ENCODE measurements around the gene CCL11. TPM values are rescaled to one million over a fixed set of nuclear protein-coding genes. Genes with fewer than 3 reads are reported as not detected.

CCL11 gene
- total RNA-seq, 2 donors from 2014 or later = 1.7 to 5.4 TPM

- ATAC-seq (peak; percentile 62 to 74), DNase-seq (peak; percentile 84)
- intact Hi-C loops (cut with DNase I) = loop anchor here in 1 of 2 donors (5.0 kb wide), 1 partner anchor 53 kb away; no protein-coding TSS in a partner anchor
Observed at GRCh38 chr17:34254651-34255380, 30.7 kb upstream of the CCL11 start, which contains the start of gene CCL2. Gene CCL2 (plus strand): TSS chr17:34255285. CDS start chr17:34255350, 65 bp downstream.

DNA sequence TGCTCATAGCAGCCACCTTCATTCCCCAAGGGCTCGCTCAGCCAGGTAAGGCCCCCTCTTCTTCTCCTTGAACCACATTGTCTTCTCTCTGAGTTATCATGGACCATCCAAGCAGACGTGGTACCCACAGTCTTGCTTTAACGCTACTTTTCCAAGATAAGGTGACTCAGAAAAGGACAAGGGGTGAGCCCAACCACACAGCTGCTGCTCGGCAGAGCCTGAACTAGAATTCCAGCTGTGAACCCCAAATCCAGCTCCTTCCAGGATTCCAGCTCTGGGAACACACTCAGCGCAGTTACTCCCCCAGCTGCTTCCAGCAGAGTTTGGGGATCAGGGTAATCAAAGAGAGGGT is 30.2 kb upstream of the CCL11 start:
- intact Hi-C loops (cut with DNase I) = loop anchor here in 1 of 2 donors (5.0 kb wide), 1 partner anchor 53 kb away; no protein-coding TSS in a partner anchor
- DNase-seq = no peak
- peak in 1 of 2 donors; percentile 0 for ATAC-seq

GRCh38 chr17:34255841-34256240 is 29.7 kb upstream of the CCL11 start:
- ATAC-seq (no peak), DNase-seq (no peak)
- intact Hi-C loops (cut with DNase I) = loop anchor here in 1 of 2 donors (5.0 kb wide), 1 partner anchor 54 kb away; no protein-coding TSS in a partner anchor

DNA sequence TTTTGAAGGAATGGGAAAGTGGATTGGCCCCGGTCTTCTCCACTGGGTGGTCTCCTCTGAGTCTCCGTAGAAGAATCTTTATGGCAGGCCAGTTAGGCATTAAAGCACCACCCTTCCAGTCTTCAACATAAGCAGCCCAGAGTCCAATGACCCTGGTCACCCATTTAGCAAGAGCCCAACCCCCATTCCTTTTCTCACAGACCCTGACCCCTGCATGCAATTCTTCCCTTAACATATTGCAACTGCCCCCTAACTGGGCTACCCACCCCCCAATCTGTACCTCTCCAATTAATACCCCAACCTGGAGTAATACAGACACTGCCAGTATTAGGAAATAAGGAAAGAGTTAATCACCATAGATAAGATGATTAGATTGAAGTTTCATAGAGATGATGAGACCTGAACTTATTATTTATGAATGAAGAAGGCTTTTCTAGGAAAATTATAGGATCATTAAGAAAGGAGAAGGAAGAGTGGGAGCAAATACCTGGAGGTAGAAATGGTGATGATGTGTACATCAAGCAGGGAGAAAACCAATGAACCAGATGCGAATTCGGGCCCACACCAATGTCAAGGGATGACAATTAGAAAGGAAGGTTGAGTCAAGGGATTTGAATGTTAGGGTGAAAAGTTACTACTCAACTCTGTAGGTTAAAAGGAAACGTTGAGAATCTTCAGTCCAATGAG is 28.1 kb upstream of the CCL11 start:
- DNase-seq = no peak
- ATAC-seq = no peak
- intact Hi-C loops (cut with DNase I) = loop anchor here in 1 of 2 donors (5.0 kb wide), 1 partner anchor 55 kb away; no protein-coding TSS in a partner anchor

DNA sequence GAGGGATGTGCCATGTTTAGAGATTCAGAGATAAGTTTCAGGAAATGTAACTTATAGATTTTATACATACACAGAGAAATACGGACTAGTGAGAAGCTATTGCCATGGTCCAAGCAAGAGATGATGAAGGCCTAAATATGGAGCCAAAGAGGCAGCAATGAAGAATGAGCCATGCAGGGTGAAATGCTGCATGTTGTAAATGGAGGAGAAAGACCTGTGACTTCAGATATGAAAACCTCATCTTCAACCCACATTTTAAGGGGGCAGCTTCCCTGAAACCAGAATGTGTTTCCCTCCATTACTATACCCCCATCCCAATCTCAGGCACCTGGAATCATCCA is 27.6 kb upstream of the CCL11 start:
- intact Hi-C loops (cut with DNase I) = loop anchor here in 1 of 2 donors (5.0 kb wide), 1 partner anchor 56 kb away; no protein-coding TSS in a partner anchor
- no peak for ATAC-seq
- DNase-seq = no peak

DNA sequence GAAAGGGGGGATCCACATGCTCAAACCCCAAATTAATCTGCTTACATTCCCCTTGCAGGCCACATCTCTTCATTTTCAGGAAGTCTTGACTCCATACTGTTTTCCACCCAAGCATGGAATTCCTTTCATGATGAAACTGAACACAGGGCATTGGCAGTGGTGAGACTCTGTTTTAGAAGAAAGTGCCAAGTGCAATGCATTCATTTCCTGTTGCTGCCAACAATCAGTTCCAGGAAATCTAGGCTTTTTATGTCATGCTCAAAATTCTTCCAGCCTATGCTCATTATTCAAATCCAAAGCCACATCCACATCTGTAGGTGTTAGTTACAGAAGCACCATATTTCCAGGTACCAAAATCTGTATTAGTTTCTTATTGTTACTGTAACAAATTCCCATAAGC is 26.4 kb upstream of the CCL11 start:
- intact Hi-C loops (cut with DNase I) = loop anchor here in 1 of 2 donors (5.0 kb wide), 1 partner anchor 57 kb away; no protein-coding TSS in a partner anchor
- DNase-seq = no peak
- ATAC-seq = no peak

GRCh38 chr17:34260861-34261260 is 24.7 kb upstream of the CCL11 start:
- intact Hi-C loops (cut with DNase I) = no loop called here
- ATAC-seq (no peak), DNase-seq (no peak)

GRCh38 chr17:34261568-34262337 is 23.8 kb upstream of the CCL11 start:
- intact Hi-C loops (cut with DNase I) = no loop called here
- ATAC-seq = no peak
- no peak for DNase-seq

- intact Hi-C loops (cut with DNase I) = no loop called here
- DNase-seq = no peak
- ATAC-seq = no peak
Observed at GRCh38 chr17:34265711-34266110, 19.8 kb upstream of the CCL11 start.

GRCh38 chr17:34269969-34270368 is 15.6 kb upstream of the CCL11 start, which contains the start of gene CCL7:
Gene CCL7 (plus strand): TSS chr17:34270221. CDS start chr17:34270291, 70 bp downstream.
- intact Hi-C loops (cut with DNase I) = no loop called here
- ATAC-seq (peak in 1 of 2 donors; percentile 53), DNase-seq (no peak)

- ATAC-seq (no peak), DNase-seq (no peak)
- intact Hi-C loops (cut with DNase I) = no loop called here
Observed at GRCh38 chr17:34275881-34276280, 9.7 kb upstream of the CCL11 start.

DNA sequence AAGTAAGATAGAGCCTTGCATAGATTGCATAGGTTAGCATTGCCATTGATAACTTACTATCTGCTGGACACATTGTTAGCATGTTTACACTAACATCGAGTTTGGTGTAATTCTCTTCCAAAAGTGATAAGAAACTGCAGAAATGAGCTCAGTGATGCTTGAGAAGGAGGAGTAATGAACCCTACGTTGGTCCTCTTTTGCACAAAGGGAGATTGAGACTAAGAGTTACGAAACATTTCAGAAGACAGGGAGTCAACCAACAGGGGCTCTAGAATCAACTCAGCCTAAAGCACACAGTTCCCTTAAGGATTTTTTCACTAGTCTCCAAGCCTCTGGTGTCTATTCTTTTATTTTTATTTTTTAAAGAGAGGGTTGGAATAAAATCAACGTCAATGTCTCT is 8.7 kb upstream of the CCL11 start:
- DNase-seq (no peak), ATAC-seq (no peak)
- intact Hi-C loops (cut with DNase I) = no loop called here

DNA sequence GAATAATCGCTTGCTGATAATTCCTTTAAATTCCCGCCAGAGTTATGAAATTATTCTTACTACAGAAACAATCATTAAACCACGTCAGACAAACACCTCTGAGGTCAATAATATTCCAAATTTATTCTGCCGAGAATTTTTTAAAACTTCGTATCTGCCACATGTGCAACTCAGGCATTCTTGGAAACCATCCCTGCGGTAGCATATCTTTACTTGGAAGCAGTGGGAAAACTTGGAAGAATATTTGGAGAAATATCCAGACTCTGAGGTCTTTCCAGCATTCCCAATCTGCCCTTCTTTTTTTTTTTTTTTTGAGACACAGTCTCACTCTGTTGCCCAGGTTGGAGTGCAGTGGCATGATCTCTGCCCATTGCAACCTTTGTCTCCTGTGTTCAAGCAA is 2.0 kb upstream of the CCL11 start:
- DNase-seq = no peak
- peak in 1 of 2 donors; percentile 37 for ATAC-seq
- intact Hi-C loops (cut with DNase I) = no loop called here

DNA sequence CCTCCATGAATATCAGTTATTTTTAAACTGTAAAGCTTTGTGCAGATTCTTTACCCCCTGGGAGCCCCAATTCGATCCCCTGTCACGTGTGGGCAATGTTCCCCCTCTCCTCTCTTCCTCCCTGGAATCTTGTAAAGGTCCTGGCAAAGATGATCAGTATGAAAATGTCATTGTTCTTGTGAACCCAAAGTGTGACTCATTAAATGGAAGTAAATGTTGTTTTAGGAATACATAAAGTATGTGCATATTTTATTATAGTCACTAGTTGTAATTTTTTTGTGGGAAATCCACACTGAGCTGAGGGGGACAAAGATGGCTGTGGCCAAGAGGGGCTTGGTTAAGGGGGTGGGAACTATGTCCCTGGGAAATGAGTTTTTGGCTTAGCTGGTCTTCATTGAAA is 2.3 kb downstream of the CCL11 start:
- ATAC-seq (no peak), DNase-seq (no peak)
- intact Hi-C loops (cut with DNase I) = no loop called here

DNA sequence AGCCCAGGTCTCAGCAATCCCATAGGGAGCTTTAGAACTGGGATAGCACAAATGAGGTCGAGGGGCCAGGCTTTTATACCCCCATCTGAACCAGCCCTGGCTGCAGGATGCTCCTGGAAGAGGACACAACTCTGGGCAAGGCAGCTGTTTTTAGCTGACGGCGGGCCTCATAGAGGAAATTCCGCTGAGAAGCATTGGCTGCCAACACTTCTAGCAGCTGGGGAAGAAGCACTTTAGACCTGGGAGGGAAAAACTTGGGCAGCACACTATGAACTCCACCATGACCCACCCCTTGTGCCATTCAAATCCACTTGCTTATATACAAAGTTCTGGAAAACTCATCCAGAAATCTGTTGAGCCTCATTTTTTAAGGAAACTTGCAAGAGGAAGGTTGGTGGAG is 5.0 kb downstream of the CCL11 start:
- DNase-seq (no peak), ATAC-seq (no peak)
- intact Hi-C loops (cut with DNase I) = no loop called here

DNA sequence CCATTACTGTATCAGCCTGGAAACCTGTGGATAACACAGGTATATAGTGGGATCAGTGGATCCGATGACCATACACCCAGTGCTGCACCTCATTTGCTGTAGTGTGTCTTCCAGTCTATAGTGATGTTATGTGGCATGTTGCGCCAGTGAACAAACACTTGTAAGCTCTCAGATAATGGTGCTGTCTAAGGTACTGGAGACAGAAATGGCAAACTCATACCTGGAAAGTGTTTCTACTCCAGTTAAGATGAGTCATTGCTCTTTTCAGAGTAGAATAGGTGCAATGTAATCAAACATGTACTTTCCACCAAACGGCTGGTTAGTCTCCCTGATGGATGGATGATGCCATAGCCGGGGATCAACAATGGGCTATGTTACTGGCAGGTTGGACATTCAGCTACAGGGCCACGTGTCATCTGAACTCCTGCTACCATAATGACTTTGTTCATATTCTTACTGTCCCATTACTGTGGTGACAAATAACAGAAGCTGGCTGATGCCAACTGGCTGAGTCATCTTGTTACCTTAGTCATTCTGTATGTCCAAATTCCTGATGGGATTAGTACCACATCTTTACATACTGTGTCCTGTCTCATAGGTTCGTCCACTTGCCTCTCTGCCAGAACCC is 6.3 kb downstream of the CCL11 start:
- intact Hi-C loops (cut with DNase I) = no loop called here
- ATAC-seq = no peak
- DNase-seq = no peak

DNA sequence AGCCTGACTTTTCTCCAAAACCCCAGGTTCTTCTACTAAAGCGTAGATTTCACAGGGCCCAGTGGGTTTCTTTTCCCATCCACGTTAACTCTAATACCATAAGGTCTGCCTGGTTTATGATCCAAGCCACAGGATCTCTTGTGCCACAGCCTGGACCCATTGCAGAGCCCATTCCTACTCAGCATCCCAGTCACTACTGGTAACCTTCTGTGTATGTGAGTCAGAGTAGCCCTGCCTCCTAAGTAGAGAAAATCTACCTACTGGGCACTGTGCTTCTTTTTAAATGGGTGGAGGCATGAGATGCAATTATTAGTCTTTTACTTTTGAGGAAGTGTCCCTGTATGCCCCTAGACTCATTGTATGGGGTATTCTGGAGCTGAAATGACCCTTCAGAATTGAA is 13.5 kb downstream of the CCL11 start:
- ATAC-seq (no peak), DNase-seq (no peak)
- intact Hi-C loops (cut with DNase I) = no loop called here

DNA sequence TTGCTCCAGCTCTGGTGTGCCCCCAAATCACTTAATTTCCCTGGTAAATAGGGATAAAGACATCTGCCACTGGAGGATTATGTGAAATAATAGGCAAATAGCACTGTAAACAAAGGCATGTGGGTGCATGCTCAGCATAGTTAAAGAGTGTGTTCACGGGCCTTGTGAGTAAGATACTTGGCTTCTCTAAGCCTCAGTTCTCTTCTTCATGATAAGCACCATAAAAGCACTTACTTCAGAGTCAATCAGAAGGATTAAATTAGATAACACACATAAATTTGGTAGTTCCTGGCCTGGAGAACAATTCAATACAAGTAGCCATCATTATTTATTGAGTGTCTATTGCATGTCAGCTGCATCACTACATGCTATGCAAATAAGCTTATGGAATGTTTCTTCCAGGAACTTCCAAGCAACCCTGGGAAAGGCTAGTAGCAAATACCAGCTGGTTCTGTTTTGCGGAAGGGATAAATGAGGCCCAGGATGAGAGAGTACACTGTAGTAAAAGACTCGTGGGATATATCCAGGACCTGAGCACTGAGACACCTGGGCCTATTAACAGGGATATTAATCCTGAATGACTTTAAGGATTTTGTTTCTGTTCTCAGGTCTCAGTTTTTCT is 14.5 kb downstream of the CCL11 start:
- ATAC-seq = peak in 1 of 2 donors; percentile 67
- intact Hi-C loops (cut with DNase I) = no loop called here
- DNase-seq = no peak

All from left cardiac atrium (tissue), 4 donors.